SK-N-SH treated with all-trans-retinoic acid at 6 μM for 48 hours (cell line): ENCODE results near the gene SIRT6.

Experiments used
- ARNTL ChIP-seq: fragments of 450-650 bp; formaldehyde crosslinking; IDR thresholded peaks from 2 replicates; pipeline ENCODE4 v1.5.0; 2020; ENCODE audit warnings: low read depth, mild to moderate bottlenecking, moderate library complexity, borderline replicate concordance
- CSDC2 ChIP-seq: fragments of 250-450 bp; sonication (Bioruptor Pico); IDR thresholded peaks from 2 replicates; pipeline ENCODE4 v1.5.0; 2020; ENCODE audit warnings: mild to moderate bottlenecking, moderate library complexity
- CSRNP3 ChIP-seq: fragments of 250-450 bp; sonication (Bioruptor Pico); IDR thresholded peaks from 2 replicates; pipeline ENCODE4 v1.5.1; 2021; ENCODE audit warnings: mild to moderate bottlenecking, moderate library complexity
- ESRRG ChIP-seq: fragments of 250-450 bp; sonication (Bioruptor Pico); IDR thresholded peaks from 2 replicates; pipeline ENCODE4 v1.6.1; 2021; ENCODE audit warnings: mild to moderate bottlenecking
- GLIS3 ChIP-seq: fragments of 250-450 bp; sonication (Bioruptor Pico); IDR thresholded peaks from 2 replicates; pipeline ENCODE4 v1.5.0; 2020; ENCODE audit warnings: mild to moderate bottlenecking, moderate library complexity

DNA sequence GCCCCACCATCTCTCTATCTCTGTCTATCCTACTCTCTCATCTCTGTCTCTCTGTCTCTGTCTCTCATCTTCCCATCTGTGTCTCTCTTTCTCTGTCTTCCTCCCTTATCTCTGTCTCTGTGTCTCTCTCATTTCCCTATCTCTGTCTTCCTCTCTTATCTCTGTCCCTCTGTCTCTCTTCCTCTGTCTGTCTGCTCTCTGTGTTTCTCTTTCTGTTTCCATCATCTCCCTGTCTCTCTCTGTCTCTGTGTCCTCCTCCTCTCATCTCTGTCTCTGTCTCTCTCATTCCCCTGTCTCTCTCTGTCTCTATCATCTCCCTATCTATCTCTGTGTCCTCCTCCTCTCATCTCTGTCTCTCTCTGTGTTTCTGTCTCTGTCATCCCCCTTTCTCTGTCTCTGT lies 45.4 kb upstream of the SIRT6 start:
- TF ChIP-seq CSDC2 = no peak
- no peak for TF ChIP-seq ARNTL (CRISPR knock-in tag)
- no peak for TF ChIP-seq CSRNP3 (CRISPR knock-in tag)
- TF ChIP-seq ESRRG (CRISPR knock-in tag) = no peak
- no peak for TF ChIP-seq GLIS3 (CRISPR knock-in tag)
